Epithelial cell of proximal tubule (primary cell): ENCODE results near the gene SMS. TPM values are rescaled to one million over a fixed set of nuclear protein-coding genes. Genes with fewer than 3 reads are reported as not detected.

Source experiments
- DNase-seq: peaks from one replicate; pipeline ENCODE4 v3.0.0-alpha.2; 2011; ENCODE audit warnings: low read depth
- H3K4me3 ChIP-seq: 2 replicates; pipeline ENCODE4 v1.5.1; 2011; ENCODE audit warnings: low read depth, mild to moderate bottlenecking, low read length
- CTCF ChIP-seq: conservative IDR thresholded peaks from 2 replicates; pipeline ENCODE4 v1.5.1; 2012; ENCODE audit warnings: low read depth, mild to moderate bottlenecking, low read length
- total RNA-seq: library from RNA; depleted of rRNA; stranded (reverse); fragments of >200 nt; gene quantifications from 2 replicates; pipeline ENCODE4 v1.2.3, GENCODE V29; 2015

The SMS gene
- 315 and 326 TPM in 2 replicates for total RNA-seq

DNA sequence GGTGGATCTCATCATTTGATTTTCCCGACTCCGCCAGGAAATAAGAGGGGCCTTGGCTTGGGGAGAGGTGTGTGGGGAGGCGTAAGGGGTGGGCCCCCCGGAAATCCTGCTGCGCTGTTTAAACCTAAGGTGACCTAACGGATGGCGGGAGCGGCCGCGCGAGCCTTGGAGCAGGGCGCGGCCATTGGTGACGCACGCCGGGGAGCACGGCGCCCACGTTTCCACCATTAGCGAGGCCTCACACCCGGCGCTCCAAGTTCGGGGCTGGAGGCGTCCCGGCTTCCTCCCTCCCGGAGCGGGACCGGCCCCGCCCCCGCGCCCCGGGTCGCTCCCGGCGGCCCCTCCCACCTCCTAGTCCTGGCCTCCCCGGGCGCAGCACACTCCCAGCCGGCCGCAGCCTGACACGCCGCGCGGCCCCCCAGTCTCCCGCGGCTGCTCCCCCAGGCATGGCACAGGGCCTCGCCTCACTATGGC is at the start of gene SMS:
Gene SMS, plus strand, starts transcription at position 354 of the 474 bp plus-strand sequence. Its CDS starts 116 bp downstream, at position 470.
- DNase-seq, result no peak
- no peak for TF ChIP-seq CTCF
- H3K4me3 ChIP-seq, result peak within 1 kb of the TSS; percentile 67

GRCh38 chrX:21905313-21905712 is 35.2 kb upstream of the SMS start:
- TF ChIP-seq CTCF, result no peak
- DNase-seq, result no peak
- no peak overlapping the region for H3K4me3 ChIP-seq

DNA sequence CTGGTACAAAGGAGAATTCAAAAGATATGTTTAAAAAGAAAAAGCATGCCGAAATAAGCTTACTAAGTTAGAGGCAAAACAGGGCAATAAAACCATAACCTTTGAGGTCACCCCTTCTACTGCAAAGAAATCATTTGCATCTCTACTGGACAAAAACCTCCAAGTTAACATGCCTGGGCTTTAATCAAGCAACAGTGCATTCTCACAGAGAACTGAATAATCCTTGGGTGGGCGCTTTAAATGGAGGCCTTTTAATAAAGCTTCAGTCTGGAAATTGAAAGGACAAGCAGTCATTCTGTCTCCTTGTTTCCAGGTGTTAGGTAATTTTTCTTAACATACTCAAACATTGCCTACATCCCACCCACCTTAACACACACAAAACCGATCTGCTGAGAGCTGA is 34.6 kb upstream of the SMS start:
- no peak overlapping the region for H3K4me3 ChIP-seq
- no peak for TF ChIP-seq CTCF
- no peak for DNase-seq

DNA sequence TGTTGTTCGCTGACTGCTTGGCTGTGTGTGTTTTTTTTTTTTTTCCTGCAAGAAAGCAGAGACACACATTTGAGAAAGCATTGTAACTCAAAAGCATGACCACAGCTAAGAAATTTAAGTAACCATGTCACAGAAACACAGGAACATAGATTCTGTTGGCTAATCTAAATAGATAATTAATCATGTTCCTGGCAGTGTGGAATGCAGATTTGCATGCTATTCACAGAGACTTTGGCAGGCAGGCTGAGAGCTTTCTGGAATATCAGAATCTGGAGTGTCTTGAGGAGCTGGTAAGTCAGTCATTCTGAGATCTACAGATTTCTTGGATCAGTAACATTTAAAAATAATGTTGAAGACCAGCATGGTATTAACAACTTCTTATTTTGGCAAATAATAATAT is 33.2 kb upstream of the SMS start:
- H3K4me3 ChIP-seq, result no peak overlapping the region
- DNase-seq, result no peak
- no peak for TF ChIP-seq CTCF

DNA sequence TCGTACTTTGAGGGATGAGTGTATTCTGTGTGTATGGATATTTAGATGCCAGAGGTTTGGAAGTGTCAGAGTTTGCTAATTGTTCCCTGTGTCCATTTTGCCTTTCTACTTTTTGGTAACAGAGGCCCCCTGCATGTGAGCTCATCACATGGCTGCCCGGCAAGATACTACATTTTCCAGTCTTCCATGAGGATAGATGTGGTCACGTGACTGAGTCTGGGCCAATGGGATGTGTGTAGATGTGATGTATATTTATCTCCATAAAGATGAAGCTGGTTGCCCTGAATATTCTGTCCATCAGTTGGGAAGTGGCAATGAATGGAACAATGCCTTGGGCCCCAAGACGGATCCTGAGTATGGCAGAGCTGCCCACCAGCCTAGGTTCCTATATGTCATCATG is 29.0 kb upstream of the SMS start:
- no peak for DNase-seq
- no peak overlapping the region for H3K4me3 ChIP-seq
- TF ChIP-seq CTCF, result no peak

- no peak for DNase-seq
- H3K4me3 ChIP-seq, result no peak overlapping the region
- TF ChIP-seq CTCF, result no peak
Measured at GRCh38 chrX:21912220-21912619, 28.3 kb upstream of the SMS start.

DNA sequence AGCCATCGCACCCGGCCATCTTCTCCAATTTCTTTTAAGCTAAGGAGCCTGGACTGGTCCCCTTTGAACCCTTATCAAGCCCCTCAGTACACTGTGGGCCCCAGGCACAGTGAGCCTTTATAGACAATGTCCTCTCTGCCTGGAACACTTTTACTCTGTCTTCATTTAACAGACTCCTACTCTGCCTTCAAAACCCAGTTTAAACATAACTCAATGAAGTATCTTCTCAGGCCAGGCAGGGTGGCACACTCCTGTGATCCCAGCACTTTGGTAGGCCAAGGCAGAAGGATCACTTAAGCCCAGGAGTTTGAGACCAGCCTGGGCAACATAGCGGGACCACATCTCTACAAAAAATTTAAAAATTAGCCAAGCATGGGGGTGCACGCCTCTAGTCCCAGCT is 27.5 kb upstream of the SMS start:
- TF ChIP-seq CTCF, result no peak
- H3K4me3 ChIP-seq, result no peak overlapping the region
- DNase-seq, result no peak
